ENCODE measurements around the gene ZNF488.

The ZNF488 gene

GRCh38 chr10:47410271-47410670, 26.2 kb upstream of the ZNF488 start:
- POLR2A ChIA-PET (ENCODE audit: low non-redundant PET) = no interaction called here
- TF ChIP-seq CTCF (conservative IDR thresholded peaks at IDR 0.05; ENCODE audit: low read depth) = no peak

GRCh38 chr10:47409866-47410256, 25.8 kb upstream of the ZNF488 start:
- POLR2A ChIA-PET (ENCODE audit: low non-redundant PET) = no interaction called here
- CTCF ChIA-PET = no interaction called here
- TF ChIP-seq CTCF (conservative IDR thresholded peaks at IDR 0.05; ENCODE audit: low read depth) = no peak
- DNase-seq (ENCODE audit: low spot score) = no peak
- H3K27ac ChIP-seq = peak overlapping the region; percentile 61

More at GRCh38 chr10:47410271-47410670, 26.2 kb upstream of the ZNF488 start:
- CTCF ChIA-PET = no interaction called here
- no peak for DNase-seq (ENCODE audit: low spot score)
- H3K27ac ChIP-seq = peak overlapping the region; percentile 61

- H3K27ac ChIP-seq = peak overlapping the region; percentile 61
- no peak for DNase-seq (ENCODE audit: low spot score)
- ChIA-PET POLR2A (ENCODE audit: low non-redundant PET) (no interaction called here), CTCF (no interaction called here)
- no peak for TF ChIP-seq CTCF (conservative IDR thresholded peaks at IDR 0.05; ENCODE audit: low read depth)
These were observed 25.2 kb upstream of the ZNF488 start for GRCh38 chr10:47409171-47409865.

GRCh38 chr10:47408606-47409005, 24.5 kb upstream of the ZNF488 start:
- peak overlapping the region; percentile 61 for H3K27ac ChIP-seq
- no peak for TF ChIP-seq CTCF (conservative IDR thresholded peaks at IDR 0.05; ENCODE audit: low read depth)
- POLR2A ChIA-PET (ENCODE audit: low non-redundant PET) = no interaction called here
- DNase-seq (ENCODE audit: low spot score) = no peak
- CTCF ChIA-PET = no interaction called here

- POLR2A ChIA-PET (ENCODE audit: low non-redundant PET) = no interaction called here
- CTCF ChIA-PET = no interaction called here
- H3K27ac ChIP-seq = peak overlapping the region; percentile 96
- no peak for TF ChIP-seq CTCF (conservative IDR thresholded peaks at IDR 0.05; ENCODE audit: low read depth)
- peak; percentile 91 for DNase-seq (ENCODE audit: low spot score)
These were observed 23.0 kb upstream of the ZNF488 start for GRCh38 chr10:47406870-47407691.

GRCh38 chr10:47406548-47406869, 22.4 kb upstream of the ZNF488 start:
- POLR2A ChIA-PET (ENCODE audit: low non-redundant PET) = no interaction called here
- CTCF ChIA-PET = no interaction called here
- no peak for DNase-seq (ENCODE audit: low spot score)
- TF ChIP-seq CTCF (conservative IDR thresholded peaks at IDR 0.05; ENCODE audit: low read depth) = no peak
- peak overlapping the region; percentile 96 for H3K27ac ChIP-seq
